ENCODE data around the gene NFIC.

- TF ChIP-seq CTCF (IDR thresholded peaks at IDR 0.05; ENCODE audit: borderline replicate concordance, extremely low read depth, low read length, poor library complexity, severe bottlenecking), result no peak
- no peak for TF ChIP-seq EZH2 (IDR thresholded peaks at IDR 0.05; ENCODE audit: borderline replicate concordance, low read depth, low read length, severe bottlenecking)
These were observed 20.4 kb upstream of the NFIC start for GRCh38 chr19:3345850-3346460.

All from DND-41 (cell line).